Measurements from ENCODE around the gene TNIK.

Gene TNIK

GRCh38 chr3:171013822-171014748 is 446.1 kb downstream of the TNIK start:
- no peaks in the 10 kb centered on the region for H3K79me2 ChIP-seq
- H3K9me3 ChIP-seq (ENCODE audit: control insufficient read depth, low read length), result no peaks in the 10 kb centered on the region
- no peaks in the 10 kb centered on the region for H3K36me3 ChIP-seq (ENCODE audit: control insufficient read depth, insufficient read depth, low read length)
- H2AFZ ChIP-seq, result no peak overlapping the region
- no peak overlapping the region for H3K4me2 ChIP-seq (ENCODE audit: low read length)
- no peaks in the 10 kb centered on the region for H3K4me1 ChIP-seq
- TF ChIP-seq CTCF (IDR thresholded peaks at IDR 0.05), result no peak
- H3K9ac ChIP-seq, result no peak overlapping the region
- no peak overlapping the region for H3K4me3 ChIP-seq (ENCODE audit: low read depth, low read length)
- H3K27ac ChIP-seq, result no peak overlapping the region
- no peaks in the 10 kb centered on the region for H3K27me3 ChIP-seq (ENCODE audit: control insufficient read depth, insufficient read depth, low read length)

- Histone ChIP-seq H3K27me3 (ENCODE audit: control insufficient read depth, insufficient read depth, low read length) (no peaks in the 10 kb centered on the region), H3K4me3 (ENCODE audit: low read depth, low read length) (no peak overlapping the region), H3K79me2 (no peaks in the 10 kb centered on the region), H3K27ac (no peak overlapping the region), H2AFZ (no peak overlapping the region), H3K4me2 (ENCODE audit: low read length) (no peak overlapping the region), H3K4me1 (no peaks in the 10 kb centered on the region), H3K9me3 (ENCODE audit: control insufficient read depth, low read length) (no peaks in the 10 kb centered on the region), H3K9ac (no peak overlapping the region), H3K36me3 (ENCODE audit: control insufficient read depth, insufficient read depth, low read length) (no peaks in the 10 kb centered on the region)
- TF ChIP-seq CTCF (IDR thresholded peaks at IDR 0.05), result no peak
Observed at GRCh38 chr3:171011873-171012336, 448.3 kb downstream of the TNIK start.
